ENCODE measurements around the gene HNRNPC. TPM values are rescaled to one million over a fixed set of nuclear protein-coding genes. Genes with fewer than 3 reads are reported as not detected.
A peak's percentile ranks its signal among the peaks of the same experiment; 100 is the strongest.

Gene HNRNPC
- total RNA-seq, 1 donor = 671 TPM

DNA sequence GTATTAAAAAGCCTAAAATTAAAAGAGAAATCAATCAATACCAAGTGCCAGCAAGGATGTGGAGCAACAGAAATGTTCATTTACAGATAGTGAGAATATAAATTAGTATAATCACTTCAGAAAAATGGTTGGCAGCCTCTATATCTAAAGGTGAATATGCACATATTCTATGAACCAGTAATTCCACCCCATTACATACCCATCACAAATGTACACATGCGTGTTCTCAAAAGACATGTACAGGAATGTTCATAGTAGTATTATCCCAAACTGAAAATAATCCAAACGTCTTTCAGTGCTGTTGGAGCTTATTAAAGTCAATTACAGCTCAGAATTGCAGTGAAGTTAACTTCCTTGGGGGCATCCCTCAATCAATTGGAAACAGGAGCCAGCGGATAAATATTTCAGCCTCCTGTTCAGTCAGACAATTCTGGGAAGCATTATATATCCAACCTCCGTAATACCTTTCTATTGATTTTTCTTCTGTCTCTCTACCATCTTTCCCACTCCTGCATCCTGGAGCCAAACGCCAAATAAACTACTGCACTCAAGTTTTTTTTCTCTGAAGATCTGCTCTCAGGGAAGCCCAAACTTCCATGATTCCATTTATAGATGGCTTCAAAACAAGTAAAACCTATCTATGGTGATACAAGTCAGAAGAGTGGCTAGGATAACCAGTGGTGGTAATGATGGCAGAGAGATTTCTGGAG lies 68.3 kb downstream of the HNRNPC start:
- no peak for DNase-seq (ENCODE audit: low read depth)
- TF ChIP-seq, protein P1, sequence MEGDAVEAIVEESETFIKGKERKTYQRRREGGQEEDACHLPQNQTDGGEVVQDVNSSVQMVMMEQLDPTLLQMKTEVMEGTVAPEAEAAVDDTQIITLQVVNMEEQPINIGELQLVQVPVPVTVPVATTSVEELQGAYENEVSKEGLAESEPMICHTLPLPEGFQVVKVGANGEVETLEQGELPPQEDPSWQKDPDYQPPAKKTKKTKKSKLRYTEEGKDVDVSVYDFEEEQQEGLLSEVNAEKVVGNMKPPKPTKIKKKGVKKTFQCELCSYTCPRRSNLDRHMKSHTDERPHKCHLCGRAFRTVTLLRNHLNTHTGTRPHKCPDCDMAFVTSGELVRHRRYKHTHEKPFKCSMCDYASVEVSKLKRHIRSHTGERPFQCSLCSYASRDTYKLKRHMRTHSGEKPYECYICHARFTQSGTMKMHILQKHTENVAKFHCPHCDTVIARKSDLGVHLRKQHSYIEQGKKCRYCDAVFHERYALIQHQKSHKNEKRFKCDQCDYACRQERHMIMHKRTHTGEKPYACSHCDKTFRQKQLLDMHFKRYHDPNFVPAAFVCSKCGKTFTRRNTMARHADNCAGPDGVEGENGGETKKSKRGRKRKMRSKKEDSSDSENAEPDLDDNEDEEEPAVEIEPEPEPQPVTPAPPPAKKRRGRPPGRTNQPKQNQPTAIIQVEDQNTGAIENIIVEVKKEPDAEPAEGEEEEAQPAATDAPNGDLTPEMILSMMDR (IDR thresholded peaks at IDR 0.05; ENCODE audit: insufficient read depth, low read depth, low read length) = no peak
- H3K4me3 ChIP-seq (ENCODE audit: low read depth, low read length) = no peak overlapping the region

DNA sequence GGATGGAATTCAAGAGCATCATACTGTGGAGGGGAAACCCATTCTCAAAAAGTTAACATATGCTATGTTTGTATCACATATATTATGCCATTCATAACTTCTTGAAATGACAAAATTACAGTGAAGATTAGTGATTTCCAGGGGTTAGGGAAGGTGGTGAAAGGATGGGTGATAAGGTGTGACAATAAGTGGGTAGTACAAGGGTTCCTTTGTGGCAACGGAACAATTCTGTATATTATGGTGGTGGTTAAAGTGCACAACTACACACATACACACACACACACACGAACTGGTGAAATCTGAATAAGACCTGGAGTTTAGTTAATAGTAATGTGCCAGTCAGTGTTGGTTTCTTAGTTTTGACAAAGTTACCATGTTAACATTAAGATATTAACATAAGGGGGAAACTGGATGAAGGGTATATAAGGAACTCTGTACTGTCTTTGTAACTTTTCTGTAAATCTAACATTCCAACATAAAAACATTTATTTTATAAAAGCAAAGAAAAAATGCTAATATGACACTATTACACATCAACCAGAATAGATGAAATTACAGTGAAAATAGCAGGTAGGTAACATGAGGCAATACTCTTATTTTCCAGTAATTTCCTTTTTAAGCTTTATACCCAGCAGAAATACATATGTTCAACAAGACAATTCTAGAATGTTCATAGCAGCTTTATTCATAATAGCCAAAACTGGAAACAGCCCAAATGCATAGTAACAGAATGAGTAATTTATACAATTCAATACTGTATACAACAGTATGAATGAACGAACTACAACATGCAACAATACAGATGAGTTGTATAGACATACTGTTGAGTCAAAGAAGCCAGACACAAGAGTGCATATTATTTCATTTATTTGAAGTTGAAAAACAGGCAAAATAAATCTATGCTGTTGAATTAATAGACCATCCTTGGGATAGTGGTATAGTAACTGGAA lies 69.4 kb downstream of the HNRNPC start:
- H3K4me3 ChIP-seq (ENCODE audit: low read depth, low read length) = no peak overlapping the region
- no peak for DNase-seq (ENCODE audit: low read depth)
- TF ChIP-seq, protein P1 (IDR thresholded peaks at IDR 0.05; ENCODE audit: insufficient read depth, low read depth, low read length) = no peak

DNA sequence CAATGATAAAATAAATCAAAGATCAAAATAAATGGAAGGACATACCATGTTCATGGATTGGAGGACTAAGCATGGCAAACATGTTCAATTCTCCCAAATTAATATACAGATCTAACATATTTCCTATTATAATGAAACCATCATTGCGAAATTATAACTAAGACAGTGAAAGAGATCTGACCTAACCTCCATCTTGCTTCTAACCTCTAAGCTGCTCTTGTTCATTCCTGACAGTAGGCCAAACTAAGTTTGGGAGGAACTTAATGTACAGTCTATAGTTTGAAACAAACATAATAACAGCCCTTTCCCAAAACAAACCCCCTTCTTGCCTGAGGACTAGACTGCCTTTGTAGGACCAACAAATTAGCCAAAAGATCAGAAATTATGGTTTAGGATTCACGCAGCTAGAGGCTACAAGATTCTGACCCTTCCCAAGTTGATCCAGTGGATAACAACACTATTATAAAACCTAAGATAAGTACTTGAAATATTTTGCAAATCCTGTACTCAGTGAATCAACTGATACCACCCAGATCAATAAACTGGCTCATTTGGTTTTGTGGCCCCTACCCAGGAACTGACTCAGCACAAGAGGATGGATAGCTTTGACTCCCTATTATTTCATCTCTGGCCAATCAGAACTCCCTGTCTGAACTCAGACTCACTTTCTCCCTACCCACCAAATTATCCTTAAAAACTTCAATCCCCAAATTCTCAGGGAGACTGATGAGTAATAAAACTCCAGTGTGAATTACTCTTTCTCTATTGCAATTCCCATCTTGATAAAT lies 71.6 kb downstream of the HNRNPC start:
- TF ChIP-seq, protein P1 (IDR thresholded peaks at IDR 0.05; ENCODE audit: insufficient read depth, low read depth, low read length) = no peak
- DNase-seq (ENCODE audit: low read depth) = no peak
- no peak overlapping the region for H3K4me3 ChIP-seq (ENCODE audit: low read depth, low read length)

DNA sequence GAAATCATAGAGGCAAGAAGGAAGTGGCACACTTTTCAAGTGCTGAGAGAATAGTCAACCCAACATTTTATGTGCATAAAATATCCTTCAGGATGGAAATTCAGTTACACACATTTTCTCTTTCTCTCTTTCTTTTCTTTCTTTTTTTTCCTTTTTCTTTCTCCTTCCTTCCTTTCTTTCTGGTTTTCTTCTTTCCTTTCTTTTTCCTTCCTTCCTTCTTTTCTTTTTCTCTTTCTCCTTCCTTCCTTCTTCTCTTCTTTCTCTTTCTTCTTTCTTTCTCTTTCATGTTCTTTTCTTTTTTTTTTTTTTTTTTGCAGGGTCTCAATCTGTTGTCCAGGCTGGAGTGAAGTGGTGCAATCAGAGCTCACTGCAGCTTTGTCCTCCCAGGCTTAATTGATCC lies 74.6 kb downstream of the HNRNPC start:
- DNase-seq (ENCODE audit: low read depth) = no peak
- no peak overlapping the region for H3K4me3 ChIP-seq (ENCODE audit: low read depth, low read length)
- TF ChIP-seq, protein P1 (IDR thresholded peaks at IDR 0.05; ENCODE audit: insufficient read depth, low read depth, low read length) = no peak

DNA sequence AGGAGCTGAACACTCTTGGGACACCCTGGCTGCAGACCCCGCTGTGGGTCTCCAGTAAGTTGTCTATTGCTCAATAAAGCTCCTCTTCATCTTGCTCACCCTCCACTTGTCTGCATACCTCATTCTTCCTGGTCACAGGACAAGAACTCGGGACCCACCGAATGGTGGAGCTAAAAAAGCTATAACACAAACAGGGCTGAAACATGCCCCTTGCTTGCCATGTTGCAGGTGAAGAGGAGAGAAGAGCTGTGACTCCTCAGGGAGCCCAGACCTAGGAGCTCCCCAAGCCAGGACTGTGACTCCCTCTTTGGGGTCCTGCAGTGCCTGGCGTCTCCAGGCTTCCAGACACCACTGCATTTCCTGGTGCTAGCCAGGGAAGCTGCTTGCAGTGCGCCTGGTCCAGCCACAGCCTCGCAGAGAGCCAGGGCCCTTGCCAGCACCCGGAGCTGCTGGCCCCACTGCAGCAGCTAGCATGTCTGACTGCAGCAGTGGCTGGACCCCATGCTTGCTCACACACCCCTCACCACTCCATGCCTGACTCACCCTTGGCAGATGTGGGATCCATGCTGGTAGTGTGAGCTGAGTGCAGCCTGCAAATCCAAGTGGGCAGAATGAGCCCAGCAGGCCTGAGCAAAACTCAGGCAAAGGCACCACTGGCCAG lies 76.2 kb downstream of the HNRNPC start:
- TF ChIP-seq, protein P1 (IDR thresholded peaks at IDR 0.05; ENCODE audit: insufficient read depth, low read depth, low read length) = no peak
- no peak for DNase-seq (ENCODE audit: low read depth)
- H3K4me3 ChIP-seq (ENCODE audit: low read depth, low read length) = no peak overlapping the region

DNA sequence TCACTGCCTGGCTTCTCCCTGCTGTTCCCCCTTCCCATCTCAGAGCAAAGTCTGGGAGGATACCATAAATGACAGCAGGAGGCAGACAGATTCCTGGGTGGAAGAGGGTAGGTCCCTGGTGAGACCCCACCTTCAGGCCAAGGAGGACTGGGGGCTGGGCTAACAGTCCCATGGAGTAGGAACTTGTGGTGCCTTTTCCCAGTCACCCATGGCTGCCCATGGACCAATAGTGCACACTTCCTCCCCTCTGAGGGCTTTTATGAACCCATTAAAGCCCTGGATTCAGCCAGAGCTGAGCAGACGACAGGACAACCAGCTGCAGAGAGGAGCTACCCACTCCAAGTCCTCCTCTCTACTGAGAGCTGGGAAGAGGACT lies 76.8 kb downstream of the HNRNPC start:
- peak overlapping the region; percentile 37 for H3K4me3 ChIP-seq (ENCODE audit: low read depth, low read length)
- TF ChIP-seq, protein P1 (IDR thresholded peaks at IDR 0.05; ENCODE audit: insufficient read depth, low read depth, low read length) = no peak

More for the DNA sequence above, 76.8 kb downstream of the HNRNPC start:
- no peak for DNase-seq (ENCODE audit: low read depth)

All from fibroblast of villous mesenchyme (primary cell).